Right ventricle myocardium inferior (tissue), 1 donor: ENCODE results near the gene MCOLN1. TPM values are rescaled to one million over a fixed set of nuclear protein-coding genes. Genes with fewer than 3 reads are reported as not detected.
"Not testable (repeated sequence)": the region's sequence is repeated elsewhere in the genome, so short reads cannot be mapped to it uniquely, and the experiment has no call there.

ENCODE experiments used
- ATAC-seq: fragments of 200-7000 bp; cut with Tn5 transposase; one replicate; pipeline ENCODE4 v1.9.1; 2020; ENCODE audit warnings: mild to moderate bottlenecking, moderate library complexity
- DNase-seq: peaks from one replicate; pipeline ENCODE4 v3.0.0; 2021; ENCODE audit errors: missing footprints
- intact Hi-C: fragments of 100-400 bp; cut with DNase I; formaldehyde crosslinking; loops from one replicate; pipeline ENCODE4 v1.11.0; 2022
- total RNA-seq: library from RNA; stranded (reverse); fragmentation: NEBNext Ultra II Directional; extraction: Animal tissue kit (Norgen Biotek cat#: 25700); gene quantifications from one replicate; pipeline ENCODE4 v1.2.1, GENCODE V29; 2021
- donor health status: DM: no; HTN: yes; CAD: no; lungs with severe emphysema.

The MCOLN1 gene
- total RNA-seq, 1 donor from 2014 or later, result 19.5 TPM

DNA sequence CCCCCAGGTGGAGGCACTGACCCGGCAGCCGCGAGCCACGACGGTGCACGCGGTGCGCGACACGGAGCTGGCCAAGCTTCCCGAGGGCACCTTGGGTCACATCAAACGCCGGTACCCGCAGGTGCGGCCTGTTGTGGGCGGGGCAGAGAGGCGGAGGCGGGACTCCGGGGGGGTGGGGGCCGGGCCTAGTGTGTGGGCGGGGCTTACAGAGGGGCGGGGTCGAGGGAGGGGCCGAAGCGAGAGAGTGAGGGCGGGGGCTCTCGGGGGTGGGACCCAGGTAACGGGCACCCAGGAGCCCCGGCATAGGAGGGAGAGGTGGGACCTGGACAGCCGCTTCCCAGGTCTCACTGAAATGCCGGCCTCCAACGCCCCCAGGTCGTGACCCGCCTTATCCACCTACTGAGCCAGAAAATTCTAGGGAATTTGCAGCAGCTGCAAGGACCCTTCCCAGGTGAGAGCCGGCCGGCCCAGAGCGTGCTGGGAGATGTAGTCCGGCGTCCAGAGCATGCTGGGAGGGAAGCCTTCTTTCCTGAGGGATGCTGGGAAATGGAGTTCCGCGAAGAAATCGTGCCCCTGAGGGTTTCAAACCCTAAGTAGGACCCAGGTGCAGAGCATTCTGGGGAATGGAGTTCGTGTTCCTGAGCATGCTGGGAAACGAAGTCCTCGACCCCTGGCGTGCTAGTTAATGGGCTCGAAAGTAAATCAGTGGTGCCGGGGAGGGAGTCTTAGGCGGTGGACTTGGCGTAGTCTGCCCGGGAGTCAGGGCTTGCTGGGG is 28.8 kb downstream of the MCOLN1 start:
- intact Hi-C loops, result no loop called here
- ATAC-seq (peak; percentile 91), DNase-seq (no peak)

DNA sequence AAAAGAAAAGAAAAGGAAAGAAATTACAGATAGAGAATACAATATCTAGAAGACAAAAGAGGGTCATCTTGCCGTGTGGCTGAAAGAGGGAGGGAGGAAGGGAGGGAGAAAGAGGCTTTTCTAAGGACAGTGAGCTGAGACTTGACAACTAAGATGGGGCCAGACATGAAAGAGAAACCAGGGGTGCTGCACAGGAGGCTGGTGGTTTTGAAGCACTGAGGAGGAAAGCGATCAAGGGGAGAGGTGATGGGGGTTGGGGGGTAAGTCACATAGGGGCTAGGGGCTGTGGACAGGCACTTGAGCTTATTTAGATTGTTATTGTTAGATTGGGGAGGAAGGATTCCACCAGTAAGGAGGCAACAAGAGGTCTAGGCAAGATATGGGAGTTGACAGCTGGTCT is 30.4 kb downstream of the MCOLN1 start:
- DNase-seq (no peak), ATAC-seq (no peak)
- intact Hi-C loops, result no loop called here

DNA sequence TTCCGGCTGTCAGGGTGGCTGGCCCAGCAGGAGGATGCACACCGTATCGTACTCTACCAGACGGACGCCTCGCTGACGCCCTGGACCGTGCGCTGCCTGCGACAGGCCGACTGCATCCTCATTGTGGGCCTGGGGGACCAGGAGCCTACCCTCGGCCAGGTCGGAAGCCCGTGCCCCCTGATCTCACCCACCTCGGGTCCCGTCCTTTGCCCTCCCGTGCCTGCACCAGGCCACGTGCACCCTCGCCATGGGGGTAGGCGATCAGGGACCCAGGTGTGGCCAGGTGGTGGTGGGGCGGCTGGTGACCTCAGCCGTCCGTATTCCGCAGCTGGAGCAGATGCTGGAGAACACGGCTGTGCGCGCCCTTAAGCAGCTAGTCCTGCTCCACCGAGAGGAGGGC is 32.1 kb downstream of the MCOLN1 start:
- DNase-seq (no peak), ATAC-seq (no peak)
- intact Hi-C loops, result no loop called here

DNA sequence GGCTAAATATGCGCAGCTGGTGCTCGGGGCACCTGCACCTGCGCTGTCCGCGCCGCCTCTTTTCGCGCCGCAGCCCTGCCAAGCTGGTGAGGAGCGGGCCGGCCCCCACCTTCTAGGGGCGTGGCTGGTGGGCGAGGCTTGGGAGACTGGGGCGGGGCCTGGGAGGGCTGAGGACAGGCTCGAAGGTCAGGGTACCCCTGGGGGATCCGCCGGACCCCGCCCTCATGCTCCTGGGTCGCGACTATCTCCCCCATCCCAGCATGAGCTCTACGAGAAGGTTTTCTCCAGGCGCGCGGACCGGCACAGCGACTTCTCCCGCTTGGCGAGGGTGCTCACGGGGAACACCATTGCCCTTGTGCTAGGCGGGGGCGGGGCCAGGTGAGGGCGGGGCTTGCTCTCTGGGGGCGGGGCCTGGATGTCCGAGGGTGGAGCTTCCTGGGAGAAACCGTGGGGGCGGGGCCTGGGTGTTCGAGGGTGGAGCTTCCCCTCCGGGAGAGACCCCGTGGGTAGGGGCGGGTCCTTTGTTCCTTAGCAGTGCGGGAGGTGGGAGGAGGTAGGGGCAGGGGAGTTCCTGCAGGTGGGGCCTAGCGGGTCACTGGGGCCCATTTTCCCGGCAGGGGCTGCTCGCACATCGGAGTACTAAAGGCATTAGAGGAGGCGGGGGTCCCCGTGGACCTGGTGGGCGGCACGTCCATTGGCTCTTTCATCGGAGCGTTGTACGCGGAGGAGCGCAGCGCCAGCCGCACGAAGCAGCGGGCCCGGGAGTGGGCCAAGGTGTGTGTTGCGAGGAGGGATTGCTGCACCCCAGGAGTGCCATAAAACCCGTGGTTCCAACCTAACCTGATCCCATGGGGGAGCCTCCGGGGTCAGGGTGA is 32.8 kb downstream of the MCOLN1 start:
- no peak for DNase-seq

DNA sequence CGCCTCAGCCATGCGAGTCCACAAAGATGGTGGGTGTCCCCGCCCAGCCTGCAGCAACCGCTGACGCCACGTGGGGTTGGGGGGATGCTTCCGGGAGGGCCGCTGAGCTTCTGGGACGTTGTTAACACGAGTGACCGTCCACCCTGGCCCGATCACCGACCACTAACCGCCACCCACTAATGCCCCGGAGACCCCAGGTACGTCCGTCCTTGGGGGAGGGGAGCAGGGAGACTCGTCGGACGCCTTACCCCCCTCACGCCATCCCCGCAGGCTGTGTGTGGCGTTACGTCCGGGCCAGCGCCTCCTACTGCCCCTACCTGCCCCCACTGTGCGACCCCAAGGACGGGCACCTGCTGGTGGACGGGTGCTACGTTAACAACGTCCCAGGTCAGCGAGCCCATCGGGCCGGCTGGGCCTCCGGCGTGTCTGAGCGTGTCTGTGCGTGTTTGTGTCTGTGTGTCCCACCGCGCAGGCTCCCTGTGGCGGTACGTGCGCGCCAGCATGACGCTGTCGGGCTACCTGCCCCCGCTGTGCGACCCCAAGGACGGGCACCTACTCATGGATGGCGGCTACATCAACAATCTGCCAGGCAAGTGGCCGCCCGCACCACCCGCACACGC is 34.4 kb downstream of the MCOLN1 start:
- no peak for ATAC-seq
- DNase-seq, result no peak
- intact Hi-C loops, result no loop called here

More for the DNA sequence above, 32.8 kb downstream of the MCOLN1 start:
- intact Hi-C loops, result no loop called here
- ATAC-seq, result no peak

DNA sequence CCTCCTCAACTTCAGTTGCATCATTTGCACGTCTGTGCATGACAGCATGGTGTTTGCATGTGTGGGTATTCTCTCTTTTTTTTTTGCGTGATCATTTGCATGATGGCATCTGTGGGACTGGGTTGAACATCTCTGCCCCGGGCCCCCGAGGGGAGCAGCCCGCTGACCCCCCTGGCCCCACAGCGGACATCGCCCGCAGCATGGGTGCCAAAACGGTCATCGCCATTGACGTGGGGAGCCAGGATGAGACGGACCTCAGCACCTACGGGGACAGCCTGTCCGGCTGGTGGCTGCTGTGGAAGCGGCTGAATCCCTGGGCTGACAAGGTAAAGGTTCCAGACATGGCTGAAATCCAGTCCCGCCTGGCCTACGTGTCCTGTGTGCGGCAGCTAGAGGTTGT is 36.2 kb downstream of the MCOLN1 start:
- ATAC-seq (no peak), DNase-seq (no peak)
- intact Hi-C loops, result no loop called here

DNA sequence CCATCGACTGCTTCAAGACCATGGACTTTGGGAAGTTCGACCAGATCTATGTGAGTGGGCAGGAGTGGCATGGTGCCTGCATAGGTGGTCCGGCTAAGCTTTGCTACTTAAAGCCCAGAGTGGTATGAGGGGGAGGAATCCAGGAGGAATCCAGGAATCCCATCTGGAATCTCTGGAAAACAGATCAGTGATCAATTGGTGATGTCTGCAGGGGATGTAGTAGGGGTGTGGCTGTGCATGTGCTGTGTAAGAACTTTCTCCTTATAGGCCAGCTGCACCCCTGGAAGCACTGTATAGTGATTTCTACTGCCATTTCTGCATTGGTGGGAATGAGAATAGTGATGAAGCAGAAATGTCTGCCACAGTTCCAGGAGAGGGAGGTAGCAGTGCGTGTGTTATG is 36.7 kb downstream of the MCOLN1 start:
- intact Hi-C loops, result no loop called here
- ATAC-seq (no peak), DNase-seq (no peak)

DNA sequence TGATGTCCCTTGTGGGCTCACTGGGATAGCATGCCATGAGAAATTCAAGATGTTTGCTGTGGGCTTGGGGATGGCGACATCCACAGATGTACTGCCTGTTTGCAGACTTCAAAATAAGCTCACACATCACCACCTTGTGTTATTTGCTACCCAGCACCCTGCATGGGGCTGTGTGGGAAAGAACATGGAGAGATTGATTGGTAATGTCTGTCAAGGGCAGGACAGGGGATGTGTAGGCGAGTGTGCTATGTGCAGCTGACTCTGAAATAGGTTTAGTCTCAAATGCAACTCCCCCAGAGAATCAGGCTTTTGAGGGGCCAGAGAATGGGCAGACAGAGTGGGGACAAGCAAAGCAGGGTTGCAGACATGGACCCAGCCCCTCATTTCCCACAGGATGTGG is 37.8 kb downstream of the MCOLN1 start:
- no peak for ATAC-seq
- DNase-seq, result no peak
- intact Hi-C loops, result no loop called here

DNA sequence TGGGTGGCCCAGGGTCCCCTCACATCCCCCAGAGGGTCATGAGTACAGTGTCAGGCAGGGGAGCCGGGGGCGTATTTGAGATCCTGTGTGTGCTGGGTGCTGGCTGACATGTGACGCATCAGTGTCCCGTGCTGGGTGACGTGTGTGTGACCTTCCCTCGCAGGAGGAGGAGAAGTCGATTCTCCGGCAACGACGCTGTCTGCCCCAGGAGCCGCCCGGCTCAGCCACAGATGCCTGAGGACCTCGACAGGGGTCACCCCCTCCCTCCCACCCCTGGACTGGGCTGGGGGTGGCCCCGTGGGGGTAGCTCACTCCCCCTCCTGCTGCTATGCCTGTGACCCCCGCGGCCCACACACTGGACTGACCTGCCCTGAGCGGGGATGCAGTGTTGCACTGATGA is 38.9 kb downstream of the MCOLN1 start:
- intact Hi-C loops, result no loop called here
- no peak for ATAC-seq
- no peak for DNase-seq

DNA sequence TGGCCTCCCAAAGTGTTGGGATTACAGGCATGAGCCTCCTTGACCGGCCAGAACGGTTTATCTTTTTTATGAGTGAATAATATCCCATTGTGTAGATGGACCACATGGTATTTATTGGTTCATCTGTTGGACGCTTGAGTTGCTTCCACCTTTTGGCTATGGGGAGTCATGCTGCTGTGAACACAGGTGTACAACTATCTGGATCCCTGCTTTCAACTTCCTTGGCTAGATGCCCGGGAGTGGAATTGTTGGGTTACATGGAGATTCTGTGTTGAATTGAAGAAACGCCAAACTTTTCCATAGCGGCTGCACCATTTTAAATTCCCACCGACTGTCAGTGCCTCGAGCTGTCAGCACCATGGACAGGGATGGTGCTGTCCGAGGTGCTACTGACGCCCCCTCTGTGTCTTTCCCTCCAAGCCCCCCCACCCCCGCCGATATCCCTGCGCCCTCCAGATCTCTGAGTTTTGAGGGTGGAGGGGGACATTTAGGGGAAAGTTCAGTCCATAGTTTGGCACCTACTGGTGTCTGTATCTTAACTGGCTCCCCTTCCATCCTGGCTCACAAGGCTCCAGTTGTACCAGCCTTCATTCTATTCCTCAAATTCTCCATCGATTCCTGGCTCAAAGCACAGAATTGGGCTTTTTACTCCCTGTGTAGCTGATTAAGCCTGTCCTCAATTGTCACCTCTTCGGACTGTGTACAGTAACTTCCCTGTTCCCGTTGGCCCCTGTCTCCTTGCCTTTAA is 40.4 kb downstream of the MCOLN1 start:
- intact Hi-C loops, result no loop called here
- DNase-seq (no peak), ATAC-seq (no peak)

DNA sequence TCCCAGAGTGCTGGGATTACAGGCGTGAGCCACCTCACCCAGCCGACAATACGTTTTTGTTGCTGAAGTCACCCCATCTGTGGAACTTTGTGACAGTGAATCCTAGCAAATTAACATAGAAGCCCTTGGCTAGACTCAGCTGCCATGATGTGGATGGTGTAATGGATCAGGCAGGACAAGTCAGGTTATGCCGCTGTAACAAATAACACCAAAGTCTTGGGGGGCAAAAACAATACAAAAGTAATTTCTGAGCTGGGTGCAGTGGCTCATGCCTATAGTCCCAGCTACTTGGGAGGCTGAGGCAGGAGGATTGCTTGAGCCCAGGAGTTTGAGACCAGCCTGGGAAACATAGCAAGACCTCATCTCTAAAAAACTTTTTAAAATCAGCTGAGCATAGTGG is 42.4 kb downstream of the MCOLN1 start:
- DNase-seq (no peak), ATAC-seq (no peak)
- intact Hi-C loops, result no loop called here

DNA sequence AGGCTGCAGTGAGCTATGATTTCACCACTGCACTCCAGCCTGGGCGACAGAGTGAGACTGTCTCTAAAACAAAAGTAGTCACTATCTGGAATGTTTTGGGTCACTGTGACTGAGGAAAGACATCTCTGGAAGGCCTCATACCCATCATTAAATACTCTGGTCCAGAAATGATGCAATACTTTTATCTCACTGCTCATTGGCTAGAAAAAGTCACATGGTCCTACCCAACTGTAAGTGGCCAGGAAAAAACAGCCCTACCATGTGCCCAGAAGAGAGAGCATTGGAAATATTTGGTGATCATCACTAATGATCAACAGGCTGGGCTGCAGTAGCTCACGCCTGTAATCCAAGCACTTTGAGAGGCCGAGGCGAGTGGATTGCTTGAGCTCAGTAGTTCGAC is 42.9 kb downstream of the MCOLN1 start:
- no peak for ATAC-seq
- intact Hi-C loops, result no loop called here

DNA sequence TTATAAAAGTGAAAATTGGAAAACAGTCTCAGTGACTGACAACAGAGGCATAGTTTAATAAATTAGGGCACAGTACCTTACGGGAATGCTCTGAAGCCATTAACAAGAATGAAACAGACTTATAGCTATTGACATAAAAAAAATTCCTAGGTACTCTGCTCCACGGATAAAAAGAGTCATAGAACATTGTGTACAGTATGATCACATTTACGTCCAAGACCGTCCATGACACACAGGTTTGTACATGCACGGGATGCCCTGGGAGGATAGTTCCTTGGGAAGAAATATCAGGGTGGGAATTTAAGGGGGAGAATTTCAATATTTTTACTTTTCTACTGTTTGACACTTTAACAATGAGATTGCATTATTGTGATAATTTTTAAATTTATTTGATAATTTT is 48.3 kb downstream of the MCOLN1 start:
- intact Hi-C loops, result no loop called here
- ATAC-seq, result no peak

More for the DNA sequence above, 42.9 kb downstream of the MCOLN1 start:
- no peak for DNase-seq

DNA sequence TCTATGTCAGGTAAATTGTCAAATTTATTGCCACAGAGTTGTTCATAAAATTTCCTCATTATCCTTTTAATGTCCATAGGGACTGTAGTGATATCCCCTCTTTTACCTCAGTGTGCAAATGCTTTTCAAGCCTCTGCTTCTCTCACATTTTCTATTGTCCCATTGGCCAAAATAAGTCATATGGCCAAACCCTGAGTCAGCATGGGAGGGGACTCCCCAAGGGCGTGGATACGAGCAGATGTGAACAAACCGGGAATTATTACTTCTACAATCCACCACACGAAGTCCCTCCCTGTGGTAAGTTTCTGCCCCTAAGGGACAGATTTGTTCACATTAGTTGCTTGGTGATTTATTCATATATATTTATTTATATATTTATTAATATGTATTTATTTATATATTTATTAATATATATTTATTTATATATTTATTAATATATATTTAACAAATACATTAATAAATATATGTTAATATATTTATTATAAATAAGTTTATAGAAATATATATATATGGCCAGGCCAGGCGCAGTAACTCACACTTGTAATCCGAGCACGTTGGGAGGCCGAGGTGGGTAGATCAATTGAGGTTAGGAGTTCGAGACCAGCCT is 53.1 kb downstream of the MCOLN1 start:
- intact Hi-C loops, result no loop called here
- no peak for ATAC-seq
- DNase-seq, result no peak

More for the DNA sequence above, 48.3 kb downstream of the MCOLN1 start:
- no peak for DNase-seq

DNA sequence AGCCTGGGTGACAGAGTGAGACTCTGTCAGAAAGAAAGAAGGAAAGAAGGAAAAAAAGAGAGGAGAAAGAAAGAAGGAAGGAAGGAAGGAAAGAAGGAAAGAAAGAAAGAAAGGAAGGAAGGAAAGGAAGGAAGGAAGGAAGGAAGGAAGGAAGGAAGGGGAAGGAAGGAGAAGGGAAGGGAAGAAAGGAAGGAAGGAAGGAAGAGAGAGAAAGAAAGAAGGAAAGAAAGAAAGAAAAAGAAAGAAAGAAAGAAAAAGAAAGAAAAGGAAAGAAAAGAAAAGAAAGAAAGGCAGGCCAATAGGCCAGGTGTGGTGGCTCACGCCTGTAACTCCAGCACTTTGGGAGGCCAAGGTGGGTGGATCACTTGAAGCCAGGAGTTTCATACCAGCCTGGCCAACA is 55.0 kb downstream of the MCOLN1 start:
- ATAC-seq, intact Hi-C loops, DNase-seq: not testable (repeated sequence)

DNA sequence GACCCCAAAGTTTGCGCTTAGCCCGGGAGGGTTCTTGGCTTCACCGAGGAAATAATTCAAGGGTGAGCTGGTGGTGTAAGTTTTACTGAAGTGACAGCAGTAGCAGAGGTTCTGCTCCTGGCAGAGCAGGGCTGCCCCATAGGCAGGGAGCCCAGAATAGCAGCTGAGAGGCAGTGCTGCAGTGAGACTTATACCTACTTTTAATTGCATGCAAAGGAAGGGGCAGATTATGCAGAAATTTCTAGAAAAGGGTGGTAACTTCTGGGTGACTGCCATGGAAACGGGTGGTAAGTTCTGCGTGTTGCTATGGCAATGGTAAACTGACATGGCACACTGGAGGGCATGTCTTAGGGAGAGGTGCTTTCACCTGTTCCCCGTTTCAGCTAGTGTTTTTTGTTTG is 55.7 kb downstream of the MCOLN1 start:
- ATAC-seq, result no peak
- DNase-seq, result no peak
- intact Hi-C loops, result no loop called here

DNA sequence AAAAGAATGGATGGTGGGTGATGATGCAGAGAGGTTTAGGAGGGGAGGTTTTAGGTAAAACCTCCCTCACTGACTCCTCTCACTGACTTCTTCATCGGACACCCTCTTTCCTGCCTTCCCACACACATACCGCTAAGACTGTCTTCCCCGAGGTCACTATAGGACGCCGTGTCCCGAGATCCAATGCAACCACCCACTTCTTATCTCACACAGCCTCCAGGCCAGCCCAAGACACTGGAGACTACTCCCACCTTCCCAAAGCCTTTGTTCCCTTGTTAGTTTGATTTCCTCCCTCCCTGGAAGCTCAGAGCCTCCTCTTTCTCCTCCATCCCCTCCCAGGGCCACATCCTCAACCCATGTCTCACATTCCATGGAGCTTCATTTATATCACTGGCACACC is 56.8 kb downstream of the MCOLN1 start:
- intact Hi-C loops, result no loop called here
- no peak for ATAC-seq
- no peak for DNase-seq

DNA sequence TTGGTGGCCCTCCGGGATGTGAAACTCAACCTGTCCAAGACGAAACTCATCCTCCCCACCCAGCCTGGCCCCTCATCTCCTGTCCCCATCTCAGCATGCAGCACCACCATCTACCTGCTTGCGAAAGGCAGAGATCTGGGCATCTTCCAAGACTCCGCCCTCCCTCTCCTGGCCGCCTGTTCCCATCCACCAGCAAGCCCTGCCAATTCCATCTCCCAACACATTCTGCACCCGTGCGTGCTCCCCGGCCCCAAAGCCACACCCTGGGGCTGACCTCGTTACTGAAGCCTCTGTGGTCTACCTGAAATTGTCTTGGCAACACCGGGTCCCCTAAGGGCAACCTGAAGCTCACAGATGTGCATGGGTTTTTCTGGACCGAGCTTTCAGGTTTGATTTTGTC is 60.0 kb downstream of the MCOLN1 start:
- no peak for DNase-seq
- intact Hi-C loops, result no loop called here
- ATAC-seq, result no peak
